HFF-Myc (cell line): ENCODE data around the gene ANXA8L1.
"Not testable (repeated sequence)": the region's sequence is repeated elsewhere in the genome, so short reads cannot be mapped to it uniquely, and the experiment has no call there.

Experiments used
- DNase-seq: peaks from one replicate; pipeline ENCODE4 v3.0.0-alpha.2; 2011; ENCODE audit warnings: low read depth; ENCODE audit errors: extremely low read depth
- H3K4me3 ChIP-seq: replicated peaks from 2 replicates; pipeline ENCODE4 v1.5.1; 2011; ENCODE audit warnings: low read depth, mild to moderate bottlenecking, control low read depth, low read length

The ANXA8L1 gene

DNA sequence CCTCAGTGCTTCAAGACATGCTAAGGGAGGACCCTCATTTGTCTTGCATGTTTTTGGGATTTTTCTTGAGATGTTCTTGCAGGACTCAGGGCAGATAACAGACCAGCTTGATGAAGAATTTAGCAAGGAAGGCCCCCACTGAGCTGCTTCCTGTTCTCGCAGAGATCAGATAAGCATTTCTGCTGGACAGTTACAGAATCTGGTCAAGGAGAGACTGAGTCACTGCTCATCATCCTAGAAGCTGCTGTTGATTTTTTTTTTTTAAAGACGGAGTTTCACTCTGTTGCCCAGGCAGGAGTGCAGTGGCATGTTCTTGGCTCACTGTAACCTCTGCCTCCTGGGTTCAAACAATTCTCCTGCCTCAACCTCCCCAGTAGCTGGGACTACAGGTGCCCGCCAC is 1.2 kb upstream of the ANXA8L1 start:
- H3K4me3 ChIP-seq, DNase-seq: not testable (repeated sequence)

DNA sequence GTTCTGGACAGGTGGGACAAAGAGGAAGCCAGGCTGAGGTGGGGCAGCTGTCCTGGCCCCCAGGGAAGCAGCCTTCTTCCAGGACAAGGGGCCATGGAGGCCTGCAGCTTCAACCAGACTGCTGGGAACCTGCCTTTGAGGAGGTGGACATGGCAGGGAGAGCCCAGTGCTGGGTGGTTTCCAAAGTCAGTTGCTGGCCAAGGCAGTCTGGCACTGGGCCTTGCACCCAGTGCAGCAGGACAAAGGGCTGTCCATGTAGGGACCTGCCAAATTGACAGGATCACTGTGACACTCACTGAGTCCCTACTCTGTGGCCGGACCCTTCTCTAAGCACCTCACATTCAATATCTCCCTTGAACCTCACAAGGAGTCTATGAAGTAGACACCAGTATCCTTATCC is 1.4 kb downstream of the ANXA8L1 start:
- not testable (repeated sequence) for DNase-seq, H3K4me3 ChIP-seq

DNA sequence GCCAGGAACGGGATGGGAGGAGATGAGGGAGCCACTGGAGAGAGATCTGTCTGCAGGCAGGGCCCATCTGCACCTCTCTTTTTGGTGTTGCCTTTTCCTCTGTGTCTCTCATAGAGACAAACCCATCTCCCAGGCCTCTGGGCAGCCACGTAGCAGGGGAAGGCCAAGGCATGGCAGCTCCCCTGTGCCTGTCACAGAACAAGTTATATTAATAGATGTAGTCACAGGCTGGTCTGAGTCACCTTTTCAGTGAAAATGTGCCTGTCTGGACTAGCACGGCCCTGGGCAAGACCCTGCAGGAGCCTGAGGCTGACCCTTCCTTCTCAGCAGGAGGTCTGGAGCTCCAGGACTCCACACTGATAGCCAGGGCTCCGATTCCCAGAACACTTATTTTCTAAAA is 2.1 kb downstream of the ANXA8L1 start:
- H3K4me3 ChIP-seq, DNase-seq: not testable (repeated sequence)

DNA sequence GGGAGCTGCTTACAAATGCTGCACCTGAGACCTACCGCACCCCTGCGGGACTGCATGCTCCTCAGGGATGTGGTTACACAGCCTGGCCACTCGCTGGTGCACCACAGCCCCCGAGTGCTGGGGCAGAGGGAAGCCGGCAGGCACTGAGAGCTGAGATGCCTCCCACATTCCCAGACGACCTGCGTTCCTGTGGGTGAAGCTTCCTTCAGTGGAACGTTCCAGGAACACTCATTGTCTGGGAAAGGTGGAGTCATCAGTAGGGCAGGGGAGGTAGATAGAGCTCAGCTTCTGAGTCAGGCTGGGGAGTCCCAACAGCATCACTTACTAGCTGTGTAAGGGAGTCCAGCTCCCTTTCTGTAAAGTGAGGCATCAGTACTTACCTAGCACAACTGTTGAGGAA is 2.5 kb downstream of the ANXA8L1 start:
- H3K4me3 ChIP-seq, DNase-seq: not testable (repeated sequence)

DNA sequence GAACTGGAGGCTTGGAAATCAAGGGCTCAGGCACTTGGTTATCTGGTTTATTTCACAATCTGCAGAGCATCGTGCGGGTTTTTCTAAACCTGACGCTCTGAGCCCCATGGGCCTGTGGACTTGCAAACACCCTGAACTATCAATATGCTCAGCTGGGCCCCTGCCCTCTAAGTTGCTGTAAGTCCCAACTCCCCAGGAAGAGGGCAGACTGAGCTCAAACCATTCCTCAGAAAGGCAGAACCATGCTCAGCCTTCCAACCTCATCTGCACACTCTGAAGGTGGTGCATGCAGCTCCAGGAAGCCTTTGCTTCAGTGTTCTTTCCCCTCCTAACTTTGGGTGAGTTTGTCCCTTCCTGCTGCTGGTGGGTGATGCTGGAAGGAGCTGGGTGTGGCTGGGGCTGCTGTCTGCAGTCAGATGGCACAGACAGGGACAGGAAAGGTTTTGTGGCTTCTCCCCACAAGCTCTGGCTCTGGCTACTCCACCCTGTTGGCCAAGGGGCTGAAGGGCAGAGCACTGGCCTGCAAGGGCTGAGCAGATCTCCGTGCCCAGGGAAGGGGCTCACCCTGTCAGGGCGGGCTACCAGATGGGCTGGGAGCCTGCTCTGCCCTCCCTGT is 3.8 kb downstream of the ANXA8L1 start:
- DNase-seq, H3K4me3 ChIP-seq: not testable (repeated sequence)

DNA sequence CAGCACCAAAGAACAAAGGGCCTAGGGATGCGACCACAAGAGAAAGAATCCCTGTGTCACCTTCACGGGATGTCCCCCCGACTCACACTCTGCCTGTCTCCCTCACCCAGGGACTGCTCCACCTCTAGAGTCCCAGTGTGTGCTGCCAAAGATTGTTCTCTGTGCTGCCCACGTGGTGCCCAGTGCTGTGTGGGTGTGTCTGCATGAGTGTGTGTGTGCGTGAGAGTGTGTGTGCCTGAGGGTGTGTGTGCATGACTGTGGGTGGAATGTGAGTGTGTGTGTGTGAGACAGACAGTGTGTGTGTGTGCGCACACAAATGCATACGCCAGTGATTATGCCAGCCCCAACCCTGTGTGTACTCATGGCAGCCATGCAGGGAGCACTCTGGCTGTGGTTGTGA is 10.3 kb downstream of the ANXA8L1 start:
- H3K4me3 ChIP-seq, DNase-seq: not testable (repeated sequence)

DNA sequence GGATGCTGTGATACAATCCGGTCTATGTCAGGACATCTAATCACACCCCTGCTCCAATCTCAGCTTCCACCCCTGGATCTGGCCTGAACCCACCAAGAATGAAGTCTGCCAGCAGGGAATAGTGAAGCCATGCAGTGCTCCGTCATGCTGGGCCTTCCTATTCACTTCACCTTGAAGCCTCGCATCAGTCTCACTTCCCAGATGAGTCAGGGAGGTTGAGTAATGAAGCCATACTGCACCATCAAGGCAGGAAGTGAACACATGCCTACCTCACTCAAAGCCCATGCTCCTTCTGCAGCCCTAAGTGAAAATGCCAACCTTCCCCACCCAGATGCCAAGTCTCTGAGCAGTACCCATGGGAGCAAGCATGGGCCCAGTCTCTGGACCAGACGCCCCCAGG is 11.1 kb downstream of the ANXA8L1 start:
- not testable (repeated sequence) for DNase-seq, H3K4me3 ChIP-seq

DNA sequence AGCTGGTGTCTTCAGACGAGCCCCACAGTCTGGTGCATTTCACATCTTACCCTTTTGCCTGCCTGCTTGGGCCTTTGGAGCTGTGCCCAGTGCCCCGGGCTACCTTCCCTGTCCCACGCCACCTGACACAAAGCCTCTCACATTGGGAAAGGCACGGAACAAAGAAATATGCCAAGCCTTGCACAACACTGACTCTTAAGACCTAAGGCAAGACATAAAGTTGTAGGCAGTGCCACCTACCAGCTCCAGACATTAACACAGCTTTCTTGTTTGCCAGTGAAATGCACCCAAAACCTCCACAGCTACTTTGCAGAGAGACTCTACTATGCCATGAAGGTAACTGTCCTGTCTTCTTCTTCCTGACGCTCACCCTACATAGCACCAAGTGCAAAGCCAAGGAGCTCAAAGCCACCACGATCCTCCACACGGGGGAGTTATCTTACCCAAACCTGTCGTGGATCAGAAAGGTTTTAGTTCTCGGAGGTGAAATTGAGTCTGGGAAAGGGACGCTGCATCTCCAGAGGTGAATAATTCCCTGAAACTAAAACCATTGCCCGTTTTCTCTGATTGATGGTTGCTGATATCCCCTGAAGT is 11.8 kb downstream of the ANXA8L1 start:
- H3K4me3 ChIP-seq, DNase-seq: not testable (repeated sequence)

DNA sequence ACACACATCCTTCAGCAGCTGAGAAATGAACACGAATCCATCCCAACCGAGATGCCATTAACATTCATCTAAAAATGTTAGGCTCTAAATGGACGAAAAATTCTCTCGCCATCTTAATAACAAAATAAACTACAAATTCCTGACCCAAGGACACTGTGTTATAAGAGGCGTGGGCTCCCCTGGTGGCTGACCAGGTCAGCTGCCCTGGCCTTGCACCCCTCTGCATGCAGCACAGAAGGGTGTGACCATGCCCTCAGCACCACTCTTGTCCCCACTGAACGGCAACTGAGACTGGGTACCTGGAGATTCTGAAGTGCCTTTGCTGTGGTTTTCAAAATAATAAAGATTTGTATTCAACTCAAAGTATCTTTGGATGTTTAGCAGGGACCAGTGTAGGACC is 15.8 kb downstream of the ANXA8L1 start:
- not testable (repeated sequence) for H3K4me3 ChIP-seq, DNase-seq

DNA sequence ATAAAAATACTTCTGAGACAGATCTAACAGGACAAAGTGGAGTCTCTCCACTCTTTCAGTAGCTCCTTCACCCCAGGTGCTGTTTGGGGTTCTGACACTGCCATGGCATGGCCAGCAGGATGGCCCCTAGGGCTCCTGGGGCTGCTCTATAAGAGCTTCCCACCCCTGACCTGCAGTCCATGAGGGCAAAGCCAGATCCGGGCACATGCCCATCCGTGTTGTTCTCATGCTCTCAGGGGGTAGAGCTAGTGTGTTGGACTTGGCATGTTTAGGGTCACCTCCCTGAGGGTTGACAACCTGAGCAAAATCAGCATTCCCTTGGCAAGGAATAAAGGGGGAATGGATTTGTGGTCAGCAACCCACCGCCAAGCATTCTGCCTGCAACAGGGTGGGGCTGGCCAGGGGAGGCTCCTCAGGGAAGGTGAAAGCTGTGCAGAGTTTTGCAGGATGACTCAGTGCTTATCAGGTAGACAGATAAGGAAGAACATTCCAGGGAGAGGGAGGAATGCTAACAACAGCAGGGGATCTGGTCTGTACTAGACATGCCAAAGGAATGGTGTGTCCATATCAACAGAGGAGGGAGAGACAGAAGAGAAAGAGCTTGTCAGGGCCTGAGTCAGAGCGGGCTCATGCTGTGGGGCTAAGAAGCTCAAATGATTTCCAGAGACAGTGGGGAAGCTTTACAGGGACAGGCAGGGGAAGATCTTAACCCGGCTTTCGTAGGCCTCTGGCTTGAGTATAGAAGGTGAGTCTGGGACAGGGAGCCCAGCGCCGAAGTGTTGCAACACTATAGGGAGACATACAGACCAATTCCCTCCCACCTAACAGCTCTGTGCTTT is 21.1 kb downstream of the ANXA8L1 start:
- not testable (repeated sequence) for H3K4me3 ChIP-seq, DNase-seq

DNA sequence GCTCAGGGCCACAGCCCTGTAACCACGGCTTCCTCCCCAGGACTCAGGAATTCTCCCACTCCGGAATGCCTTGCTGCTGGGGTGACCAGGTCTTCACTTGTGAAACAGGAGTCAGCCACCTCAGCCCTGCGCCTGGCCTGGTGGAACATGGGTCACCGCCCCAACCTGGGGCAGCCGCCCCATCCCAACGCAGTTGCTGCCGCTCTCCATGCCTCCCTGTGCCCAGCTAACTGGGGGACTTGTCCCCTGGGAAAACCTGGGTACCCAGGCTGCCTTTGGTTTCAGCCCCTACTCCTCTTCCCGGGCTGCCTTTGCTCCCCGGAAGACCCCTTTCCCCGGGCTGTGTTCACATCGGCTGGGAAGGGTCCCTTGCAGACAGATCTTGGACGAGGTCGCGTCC is 22.2 kb downstream of the ANXA8L1 start:
- H3K4me3 ChIP-seq, DNase-seq: not testable (repeated sequence)

DNA sequence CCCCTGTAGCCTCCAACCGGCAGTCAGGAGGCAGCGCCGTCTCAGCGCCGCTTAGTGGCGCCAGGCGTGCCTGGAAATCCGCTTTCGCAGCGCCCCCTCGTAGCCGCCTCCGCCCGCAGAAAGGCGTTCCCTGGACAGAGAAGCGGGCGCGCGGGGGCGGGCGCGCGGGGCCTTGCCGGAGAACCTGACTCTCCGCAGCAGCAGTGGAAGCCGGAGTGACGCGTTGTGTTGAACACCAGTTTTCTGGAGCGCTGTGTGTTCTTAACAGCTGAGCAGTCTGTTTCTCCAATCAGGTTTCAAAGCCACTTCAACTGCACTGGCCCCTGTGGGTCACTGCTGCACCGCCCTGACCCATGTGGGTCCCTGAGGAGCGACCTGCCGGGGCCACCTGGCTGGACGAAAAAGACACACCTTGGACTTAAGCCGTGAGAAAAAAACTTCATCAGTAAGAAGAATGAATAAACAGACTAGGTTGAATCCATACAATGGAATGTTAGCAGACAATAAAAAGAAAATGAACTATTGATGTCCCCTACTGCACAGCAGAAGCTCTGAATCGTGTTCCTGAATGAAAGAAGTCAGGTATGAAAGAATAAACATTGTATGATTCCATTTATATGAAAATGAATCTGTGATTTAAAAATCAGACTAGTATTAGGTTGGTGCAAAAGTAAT is 22.8 kb downstream of the ANXA8L1 start:
- not testable (repeated sequence) for DNase-seq, H3K4me3 ChIP-seq

DNA sequence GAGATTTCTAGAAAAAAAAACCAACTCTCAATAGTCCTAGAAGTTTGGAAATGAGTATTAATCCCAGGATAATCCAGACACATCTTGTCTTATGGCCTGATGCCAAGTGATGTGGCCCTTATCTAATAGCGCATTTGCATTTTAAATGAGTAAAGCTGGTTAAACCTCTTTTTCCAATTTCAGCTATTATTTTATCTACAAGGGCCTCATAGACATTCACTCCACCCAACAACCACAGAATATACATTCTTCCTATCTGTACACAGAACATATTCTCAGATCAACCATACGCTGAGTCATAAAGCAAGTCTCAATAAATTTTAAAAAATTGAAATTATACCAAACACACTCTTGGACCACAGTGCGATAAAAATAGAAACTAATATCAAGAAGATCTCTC is 34.0 kb downstream of the ANXA8L1 start:
- not testable (repeated sequence) for H3K4me3 ChIP-seq, DNase-seq

DNA sequence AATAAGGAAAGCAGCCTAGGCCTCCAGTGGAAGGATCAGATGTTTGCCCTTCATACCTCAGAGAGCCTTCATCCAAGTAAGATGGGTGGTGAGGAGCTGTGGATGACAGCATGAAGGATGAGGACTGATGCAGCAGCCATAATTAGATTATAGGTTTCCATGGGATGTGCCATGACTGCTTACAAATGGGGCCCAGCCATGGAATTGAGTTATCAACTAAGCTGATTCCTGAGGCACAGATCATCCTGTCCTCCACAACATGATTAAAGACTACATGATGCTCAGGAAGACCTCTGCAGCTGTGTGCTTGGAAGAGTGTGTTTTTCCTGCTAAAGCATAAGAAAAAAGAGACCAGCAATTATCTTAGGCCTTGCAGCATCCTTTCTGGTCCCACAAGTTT is 35.5 kb downstream of the ANXA8L1 start:
- not testable (repeated sequence) for DNase-seq, H3K4me3 ChIP-seq

DNA sequence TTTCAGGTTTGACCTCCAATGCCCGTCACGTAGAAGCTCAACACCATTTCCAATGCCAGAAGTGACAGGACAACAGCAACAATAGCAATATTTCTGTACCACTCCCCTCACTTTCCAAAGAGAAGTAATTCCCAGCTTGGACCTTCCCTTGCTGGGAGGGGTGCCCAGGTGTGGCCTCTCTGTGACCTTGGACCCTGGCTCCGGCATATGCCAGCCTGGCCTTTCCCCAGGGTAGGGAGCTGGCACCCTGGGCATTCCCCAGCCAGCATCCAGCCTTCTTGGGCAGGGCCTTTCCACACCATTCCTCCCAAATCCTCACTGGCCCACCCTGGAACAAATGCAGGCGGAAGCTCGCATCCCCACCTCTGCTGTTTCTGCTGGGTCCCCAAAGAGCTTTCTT is 37.1 kb downstream of the ANXA8L1 start:
- H3K4me3 ChIP-seq, DNase-seq: not testable (repeated sequence)

DNA sequence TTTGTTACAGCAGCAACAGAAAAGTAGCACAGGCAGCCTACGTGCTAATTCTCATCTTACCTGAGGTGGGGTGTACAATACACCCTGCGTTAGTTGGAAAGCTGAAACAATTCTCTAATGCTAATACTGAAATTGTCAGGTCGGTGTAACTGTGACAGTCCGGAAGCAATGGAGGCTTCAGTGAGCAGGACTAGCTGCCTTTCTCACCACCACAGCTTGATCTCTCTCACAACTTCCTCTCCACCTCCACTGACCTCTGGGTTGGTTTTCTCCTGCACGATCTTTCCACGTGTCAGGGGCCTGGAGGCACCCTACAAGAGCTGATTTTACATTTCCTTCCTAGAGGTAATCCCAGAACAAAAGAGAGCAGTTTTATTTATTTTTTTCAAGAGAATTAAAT is 39.7 kb downstream of the ANXA8L1 start:
- not testable (repeated sequence) for DNase-seq, H3K4me3 ChIP-seq

DNA sequence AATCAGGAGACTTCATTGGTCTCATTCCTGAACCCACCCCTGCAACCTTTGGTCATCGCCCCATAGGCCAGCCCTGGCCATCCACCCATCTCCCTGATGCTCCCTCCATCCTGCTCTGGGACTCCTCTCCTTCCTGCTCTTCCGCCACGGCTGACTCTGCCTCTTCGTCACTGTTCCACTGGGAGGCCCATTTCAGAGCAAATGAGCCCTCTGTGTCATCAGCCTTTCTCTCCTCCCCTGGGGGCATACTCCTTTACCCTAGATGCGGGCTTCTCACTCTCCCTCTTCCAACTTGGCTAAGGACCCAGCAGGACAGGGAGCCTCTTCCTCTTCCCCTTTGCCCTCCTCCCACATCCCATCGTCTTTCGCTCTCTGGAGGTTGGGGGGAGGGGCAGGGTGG is 42.7 kb downstream of the ANXA8L1 start:
- DNase-seq, H3K4me3 ChIP-seq: not testable (repeated sequence)

DNA sequence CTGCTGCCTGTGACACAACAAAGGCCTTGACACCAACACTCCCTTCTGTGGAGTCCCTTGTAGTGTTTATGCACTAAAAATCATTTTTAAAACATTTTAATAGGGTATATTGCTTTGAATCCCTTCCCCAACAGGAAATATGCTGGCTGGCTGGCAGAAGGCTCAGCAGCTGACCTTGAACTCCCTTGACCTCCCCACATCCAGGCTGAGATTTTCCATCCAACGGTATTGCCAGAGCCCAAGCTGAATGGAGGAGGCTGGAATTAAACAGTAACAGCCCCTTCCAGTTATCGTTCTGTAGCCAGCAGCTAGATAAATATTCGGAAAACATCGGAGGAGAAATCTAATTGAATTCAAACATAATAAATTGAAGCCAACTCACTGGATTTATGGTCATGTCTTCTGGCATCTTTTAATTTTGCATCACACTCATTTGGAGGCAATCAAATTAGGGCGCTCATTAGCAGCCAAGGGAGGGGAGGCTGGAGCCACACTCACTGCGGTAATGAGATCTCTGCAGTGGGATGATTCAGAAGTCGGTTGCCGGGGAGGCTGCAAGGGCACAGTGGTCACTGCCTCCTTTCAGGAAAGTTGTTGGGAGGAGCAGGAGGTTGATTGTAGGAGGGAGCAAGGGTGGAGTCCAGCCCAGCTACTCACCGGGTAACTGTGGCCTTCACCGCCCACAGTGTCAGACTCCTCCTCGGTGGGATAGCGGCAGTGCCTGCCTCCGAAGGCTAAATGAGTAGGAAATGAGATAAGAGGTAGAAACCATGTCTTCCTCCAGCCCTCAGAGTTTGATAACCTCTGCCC is 44.2 kb downstream of the ANXA8L1 start:
- DNase-seq, H3K4me3 ChIP-seq: not testable (repeated sequence)
